ENCODE data around the gene MEGF6.

MEGF6 gene

DNA sequence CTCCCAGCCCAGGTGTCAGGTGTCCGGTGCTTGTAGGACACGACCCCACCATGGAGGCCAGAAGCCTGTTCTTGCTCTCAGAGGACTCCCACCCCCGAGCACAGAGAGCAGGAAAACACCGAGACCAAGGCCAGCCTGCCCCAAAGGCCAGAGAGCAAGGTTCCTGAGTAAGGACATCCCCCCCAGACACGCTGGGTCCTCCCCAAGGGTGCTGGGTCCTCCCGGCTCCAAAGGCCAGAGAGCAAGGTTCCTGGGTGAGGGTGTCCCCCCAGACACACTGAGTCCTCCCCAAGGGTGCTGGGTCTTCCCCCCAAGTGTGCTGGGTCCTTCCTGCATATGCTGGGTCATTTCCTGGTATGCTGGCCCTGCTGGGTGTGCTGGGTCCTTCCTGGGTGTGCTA lies 40.0 kb downstream of the MEGF6 start:
- no peak for DNase-seq (ENCODE audit: low read depth, low spot score)

DNA sequence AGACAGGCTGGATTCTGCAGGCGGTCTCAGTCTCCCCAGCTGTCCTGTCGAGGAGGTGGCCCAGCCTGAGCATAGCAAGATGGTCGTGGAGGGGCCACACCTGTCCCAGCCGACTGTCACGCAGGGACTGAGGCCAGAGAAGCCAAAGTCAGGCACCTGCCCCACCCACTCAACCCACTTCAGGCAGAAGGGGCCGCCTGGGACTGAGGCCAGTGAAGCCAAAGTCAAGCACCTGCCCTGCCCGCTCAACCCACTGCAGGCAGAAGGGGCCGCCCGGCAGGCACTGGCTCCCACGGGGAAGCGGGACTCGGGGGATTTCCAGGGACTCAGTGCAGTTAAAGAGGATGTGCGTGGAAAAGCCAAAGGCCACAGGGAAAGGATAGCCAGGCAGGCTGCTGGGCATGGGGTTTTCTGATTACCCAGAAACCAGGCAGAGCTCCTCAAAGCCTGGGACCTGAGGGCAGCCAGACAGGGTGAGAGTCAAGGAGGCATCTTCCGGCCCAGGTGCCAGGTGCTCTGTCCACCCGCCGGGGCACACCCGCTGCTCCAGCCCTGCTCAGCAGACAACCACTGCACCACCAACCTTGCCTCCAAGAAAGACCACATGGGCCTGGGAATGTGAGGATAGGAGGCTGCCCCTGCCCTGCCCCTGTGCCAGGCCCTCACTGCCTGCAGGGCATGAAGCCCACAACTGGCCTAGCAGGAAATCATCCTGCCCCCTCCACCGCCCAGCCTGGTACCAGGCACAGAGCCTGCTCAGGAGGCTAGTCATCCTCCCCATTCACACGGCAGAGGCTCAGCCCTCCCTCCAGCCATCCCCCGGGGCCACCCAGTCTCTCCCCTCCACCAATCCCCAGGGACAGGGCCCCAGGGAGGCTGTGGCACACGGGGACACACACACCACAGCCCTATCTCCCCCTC lies 41.0 kb downstream of the MEGF6 start:
- DNase-seq (ENCODE audit: low read depth, low spot score), result no peak

DNA sequence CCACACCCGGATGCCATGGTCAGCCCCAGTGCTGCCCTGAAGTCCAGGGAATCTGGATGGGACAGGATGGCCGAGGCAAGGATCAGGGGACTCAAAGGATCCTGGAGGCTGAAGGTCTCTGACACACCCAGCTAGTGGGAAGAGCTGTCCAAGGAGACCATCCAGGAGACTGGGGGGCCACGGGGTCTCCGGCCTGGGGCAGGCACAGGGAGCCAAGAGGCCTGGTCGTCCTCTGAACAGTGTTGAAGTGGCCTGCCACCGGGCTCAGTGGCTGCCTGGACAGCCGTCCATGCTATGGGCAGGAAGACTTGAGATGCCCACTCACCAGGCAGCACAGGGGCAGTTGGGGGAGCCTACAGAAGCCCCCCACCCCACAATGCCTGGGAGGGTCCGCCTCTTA lies 41.9 kb downstream of the MEGF6 start:
- DNase-seq (ENCODE audit: low read depth, low spot score), result no peak

DNA sequence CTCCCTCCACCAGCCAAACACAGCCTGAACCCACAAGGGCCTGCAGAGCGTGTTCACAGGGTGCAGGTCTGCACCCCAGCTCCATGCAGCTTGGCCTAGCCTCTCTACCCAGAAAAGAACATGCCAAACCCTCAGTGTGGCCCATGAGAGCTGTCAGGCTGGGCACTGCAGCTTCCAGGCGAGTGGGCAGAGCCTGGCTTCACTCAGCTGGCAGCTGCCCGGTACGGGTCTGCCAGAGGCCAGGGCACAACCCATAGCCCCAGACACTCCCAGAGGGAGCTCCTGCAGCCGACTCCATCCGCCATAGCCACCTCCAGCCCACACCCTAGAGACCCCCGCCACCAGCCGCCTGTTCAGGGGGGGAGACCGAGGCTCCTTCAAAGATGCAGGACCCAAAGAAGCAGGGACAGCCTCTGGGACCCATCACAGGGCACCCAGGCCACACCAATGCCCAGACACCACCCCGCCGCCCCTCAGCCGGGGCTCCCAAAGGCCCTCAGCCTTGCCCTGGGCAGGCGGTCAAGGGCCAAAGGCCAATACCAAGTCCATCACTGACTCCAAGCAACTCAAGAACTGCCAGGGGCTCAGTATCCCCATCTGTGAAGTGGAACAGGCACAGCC lies 42.4 kb downstream of the MEGF6 start:
- DNase-seq (ENCODE audit: low read depth, low spot score), result no peak

DNA sequence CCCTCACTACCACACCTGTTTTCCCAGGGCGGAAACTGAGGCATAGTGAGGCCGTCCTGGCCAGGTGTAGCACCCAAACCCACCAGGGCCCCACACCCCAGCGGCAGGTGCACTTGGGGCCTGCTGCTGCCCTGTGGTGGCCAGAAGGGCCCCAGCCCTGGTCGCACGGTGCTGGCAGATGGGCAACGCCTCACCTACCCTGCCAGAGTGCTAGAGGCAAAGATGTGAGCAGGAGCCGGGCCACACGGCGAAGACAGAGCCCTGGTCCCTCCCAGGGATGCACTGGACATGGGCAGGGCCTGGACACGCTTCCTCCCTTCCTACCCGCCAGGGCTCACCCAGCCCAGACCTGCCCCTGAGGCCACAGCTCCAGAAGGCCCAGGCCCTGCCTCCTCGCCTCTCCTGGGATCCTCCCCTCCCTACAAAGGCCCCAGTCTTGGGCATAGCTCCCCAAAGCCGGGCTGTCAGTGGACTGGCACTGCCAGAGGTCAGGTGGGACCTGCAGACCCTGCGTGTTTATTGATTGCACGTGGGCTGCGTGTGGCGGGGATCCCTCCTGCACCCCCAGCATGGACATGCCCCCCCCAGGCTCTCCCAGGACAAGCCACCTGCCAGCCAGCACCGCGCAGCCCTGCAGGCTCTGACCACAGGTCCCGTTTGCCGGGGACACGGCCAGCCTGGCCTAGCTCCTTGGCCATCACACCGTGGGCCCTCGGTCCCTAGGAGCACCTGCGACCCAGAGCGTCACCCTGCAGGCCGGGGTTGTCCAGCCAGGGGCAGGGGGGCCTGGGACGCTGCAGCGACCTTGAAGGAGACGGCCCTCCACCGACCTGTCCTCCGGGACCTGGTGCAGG lies 44.1 kb downstream of the MEGF6 start:
- DNase-seq (ENCODE audit: low read depth, low spot score), result no peak

DNA sequence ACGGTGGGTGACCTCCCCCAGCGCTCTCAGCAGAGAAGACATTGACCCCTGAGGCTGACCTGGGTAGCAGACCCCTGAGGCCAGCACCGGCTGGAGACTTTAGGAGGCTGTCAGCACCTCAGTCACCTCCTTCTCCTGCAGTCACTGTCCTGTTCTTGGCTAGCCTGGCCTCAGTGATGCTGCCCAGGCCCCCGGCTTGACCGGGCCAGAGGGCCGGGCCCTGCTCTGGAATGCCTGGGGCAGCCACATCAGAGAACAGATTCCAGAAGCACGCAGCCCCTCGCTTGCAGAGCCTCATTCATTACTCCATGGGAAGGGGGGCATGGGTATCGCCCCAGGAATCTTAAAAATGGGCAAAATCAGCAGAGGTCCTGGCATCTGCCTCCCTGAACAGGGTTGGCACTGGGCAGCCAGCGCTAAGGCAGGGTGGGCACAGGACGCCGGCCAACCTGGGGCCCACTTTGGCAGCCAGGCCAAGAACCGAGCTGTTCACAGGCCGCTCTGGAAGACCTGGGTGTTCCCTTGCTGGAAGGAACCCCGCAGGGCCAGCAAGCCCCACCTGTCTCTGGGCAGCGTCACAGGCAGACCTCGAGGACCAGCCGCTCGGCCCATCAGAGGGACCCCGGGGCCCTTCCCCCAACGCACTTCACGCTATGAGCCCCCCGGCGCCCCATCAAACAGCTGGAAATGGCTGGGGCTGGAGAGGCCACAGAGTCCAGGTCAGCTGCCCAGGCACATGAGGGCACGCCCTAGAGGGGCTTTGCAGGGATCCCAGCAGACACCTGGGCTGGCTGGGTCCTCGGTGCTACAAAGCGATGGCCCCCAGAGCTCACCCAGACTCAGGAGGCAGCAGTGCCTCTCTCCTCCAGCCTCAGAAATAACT lies 45.1 kb downstream of the MEGF6 start:
- DNase-seq (ENCODE audit: low read depth, low spot score), result peak; percentile 64

DNA sequence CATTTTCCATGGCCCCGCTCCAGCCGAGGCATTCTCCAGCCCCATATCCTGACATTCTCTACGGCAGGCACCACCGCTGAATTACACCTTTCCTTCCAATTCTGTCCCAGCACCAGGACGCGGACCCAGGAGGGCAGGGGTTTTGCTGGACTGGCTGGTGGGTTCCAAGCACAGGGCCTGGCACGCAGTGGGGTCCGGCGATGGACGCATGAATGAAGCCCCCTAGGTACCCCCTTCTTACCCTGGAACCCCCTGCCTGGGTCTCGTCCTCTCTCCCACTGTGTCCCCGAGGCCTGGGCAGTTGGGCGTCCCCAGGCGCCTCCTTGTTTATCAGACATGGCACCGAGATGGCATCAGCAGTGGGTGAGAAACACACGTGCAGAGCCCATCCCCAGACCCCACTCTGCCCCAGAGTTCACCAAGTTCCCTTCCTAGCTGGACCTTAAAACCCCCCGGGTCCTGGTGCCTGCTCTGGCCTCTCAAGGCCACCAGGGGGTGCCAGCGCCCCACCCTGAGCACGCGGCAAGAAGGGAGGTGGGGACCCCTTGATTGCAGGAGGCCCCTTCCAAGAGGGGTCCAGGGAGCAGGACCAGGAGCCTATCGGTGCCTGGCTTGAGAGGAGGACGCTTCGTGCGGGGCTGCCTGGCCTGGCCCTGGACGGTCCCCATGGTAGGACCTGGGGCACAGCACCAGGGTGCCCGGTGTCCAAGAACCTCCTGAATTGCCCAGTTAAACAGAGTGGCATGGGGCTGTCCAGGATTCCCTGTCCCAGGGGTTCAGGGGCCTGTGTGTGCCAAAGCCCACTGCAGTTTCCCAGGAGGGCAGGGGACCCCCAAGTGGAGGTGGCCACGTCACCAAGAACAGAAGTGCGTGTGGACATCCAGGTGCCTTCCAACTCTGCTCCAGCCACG lies 46.1 kb downstream of the MEGF6 start:
- peak; percentile 62 for DNase-seq (ENCODE audit: low read depth, low spot score)

DNA sequence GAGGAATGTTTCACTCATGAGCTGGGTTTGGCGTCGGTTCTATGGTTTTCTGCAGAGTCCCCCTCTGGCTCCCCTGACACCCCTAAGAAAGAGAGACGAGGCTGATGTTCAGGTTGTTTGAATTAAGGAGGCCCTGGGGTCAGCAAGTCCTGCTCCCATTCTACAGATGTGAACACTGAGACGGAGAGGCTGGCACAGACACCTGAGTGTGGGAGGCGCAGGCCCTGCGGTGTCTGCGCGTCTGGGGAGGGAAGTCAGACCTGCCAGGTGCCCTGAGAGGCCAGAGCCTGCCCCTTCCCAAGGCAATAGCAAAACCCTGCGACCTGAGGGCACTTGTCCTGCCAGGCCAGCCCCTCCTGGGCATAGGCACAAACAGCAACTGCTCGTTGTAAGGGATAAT lies 47.7 kb downstream of the MEGF6 start:
- no peak for DNase-seq (ENCODE audit: low read depth, low spot score)

DNA sequence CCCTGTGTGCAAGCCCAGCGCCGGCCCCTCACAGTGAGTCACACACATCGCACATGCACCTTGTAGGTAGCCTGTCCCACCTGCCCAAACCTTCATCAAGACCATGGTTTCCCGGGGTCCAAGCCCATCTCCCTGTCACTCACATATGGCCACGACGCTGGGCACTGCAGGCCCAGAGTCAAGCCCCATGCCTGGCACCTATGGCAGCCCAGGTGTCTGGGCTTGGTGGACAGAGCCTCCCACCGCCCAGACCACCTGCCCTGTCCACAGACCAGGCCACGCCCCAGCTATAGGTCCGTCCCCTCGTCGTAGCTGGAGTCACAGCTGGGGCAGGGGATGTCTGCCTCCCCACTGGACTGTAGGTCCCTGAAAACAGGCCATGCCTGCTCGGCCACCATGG lies 48.2 kb downstream of the MEGF6 start:
- DNase-seq (ENCODE audit: low read depth, low spot score), result no peak

DNA sequence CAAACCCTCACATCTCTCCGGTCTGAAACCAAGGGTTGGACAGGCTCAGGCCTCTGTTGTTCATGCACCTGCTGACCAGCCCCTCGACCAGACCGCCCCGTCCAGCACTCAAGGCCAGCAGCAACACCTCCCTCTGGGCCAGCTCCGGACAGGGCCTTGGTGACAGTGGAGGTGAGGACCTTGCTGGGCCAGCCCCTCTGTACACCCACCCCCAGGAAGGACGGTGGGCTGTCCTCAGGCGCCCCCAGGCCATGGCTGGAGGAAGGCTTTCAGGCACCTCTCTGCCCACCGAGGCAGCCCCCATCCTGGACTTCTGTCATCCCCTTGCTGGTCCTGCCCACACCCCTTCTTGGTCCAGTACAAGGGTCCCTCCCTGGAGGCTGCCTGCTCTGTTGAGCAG lies 48.6 kb downstream of the MEGF6 start:
- no peak for DNase-seq (ENCODE audit: low read depth, low spot score)

DNA sequence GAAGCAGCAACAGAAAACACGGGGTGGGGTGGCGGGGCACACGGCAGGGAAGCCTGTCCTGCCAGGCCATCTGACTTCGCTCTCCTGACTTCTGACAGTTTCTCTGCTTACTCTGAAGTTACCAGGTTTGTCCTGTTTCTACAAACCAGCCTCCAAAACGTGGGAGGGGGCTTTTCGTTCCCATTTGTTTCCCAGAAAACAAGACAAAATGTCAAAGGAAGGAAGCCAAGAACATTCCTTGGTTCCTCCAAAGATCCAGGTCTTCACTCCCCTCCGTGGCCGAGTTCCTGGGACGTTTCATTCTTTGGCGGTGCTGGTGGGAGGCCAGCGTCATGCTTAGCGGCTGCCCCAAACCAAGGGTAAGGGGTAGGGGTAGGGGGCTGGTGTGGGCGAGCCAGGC lies 49.6 kb downstream of the MEGF6 start:
- DNase-seq (ENCODE audit: low read depth, low spot score), result no peak

DNA sequence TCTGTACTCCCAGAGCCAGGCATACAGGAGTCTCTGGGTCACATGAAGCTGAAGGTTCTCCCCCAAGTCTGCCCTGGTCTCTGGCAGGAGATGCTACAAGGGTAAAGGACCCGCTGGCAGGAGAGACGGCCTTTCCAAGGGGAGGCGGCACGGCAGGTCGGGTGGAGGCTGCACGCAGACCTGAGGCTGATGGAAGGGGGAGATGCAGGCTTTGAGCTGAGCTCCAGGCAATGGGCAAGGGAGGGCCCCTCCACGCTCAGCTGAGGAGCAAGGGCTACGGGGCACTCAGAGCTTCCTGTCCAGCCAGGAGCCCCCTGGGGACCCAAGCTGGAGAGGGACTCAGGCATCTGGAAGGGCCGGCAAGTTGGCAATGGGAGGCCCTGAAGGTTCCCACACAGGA lies 50.3 kb downstream of the MEGF6 start:
- no peak for DNase-seq (ENCODE audit: low read depth, low spot score)

DNA sequence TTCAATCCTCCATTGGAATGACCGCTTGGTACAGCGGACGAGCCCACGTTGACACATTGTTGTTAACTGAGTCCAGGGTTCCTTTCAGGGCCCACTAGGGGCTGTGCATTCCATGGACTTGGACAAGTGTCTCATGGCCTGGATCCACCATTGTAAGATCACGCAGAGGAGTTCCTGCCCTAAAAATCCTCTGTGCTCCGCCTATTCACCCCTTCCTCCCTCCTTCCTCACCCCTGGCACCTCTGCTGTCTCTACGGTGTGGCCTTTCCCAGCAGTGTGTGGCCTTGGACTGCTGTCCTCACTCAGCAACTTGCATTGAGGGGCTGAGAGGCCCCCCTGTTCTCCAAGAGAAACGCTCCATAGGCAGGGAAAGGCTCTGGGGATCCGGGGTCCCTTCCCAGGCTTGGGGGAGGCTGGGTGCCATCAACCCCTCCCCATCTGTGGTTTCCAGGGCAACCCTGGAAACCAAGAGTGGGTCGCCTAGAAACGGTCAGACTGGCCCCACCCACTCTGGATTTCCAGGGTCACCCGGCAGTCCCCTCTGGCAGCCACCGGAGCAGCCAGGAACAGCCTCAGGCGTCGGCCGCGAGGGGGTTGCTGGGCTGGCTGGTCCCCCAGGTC lies 50.9 kb downstream of the MEGF6 start:
- DNase-seq (ENCODE audit: low read depth, low spot score), result no peak

DNA sequence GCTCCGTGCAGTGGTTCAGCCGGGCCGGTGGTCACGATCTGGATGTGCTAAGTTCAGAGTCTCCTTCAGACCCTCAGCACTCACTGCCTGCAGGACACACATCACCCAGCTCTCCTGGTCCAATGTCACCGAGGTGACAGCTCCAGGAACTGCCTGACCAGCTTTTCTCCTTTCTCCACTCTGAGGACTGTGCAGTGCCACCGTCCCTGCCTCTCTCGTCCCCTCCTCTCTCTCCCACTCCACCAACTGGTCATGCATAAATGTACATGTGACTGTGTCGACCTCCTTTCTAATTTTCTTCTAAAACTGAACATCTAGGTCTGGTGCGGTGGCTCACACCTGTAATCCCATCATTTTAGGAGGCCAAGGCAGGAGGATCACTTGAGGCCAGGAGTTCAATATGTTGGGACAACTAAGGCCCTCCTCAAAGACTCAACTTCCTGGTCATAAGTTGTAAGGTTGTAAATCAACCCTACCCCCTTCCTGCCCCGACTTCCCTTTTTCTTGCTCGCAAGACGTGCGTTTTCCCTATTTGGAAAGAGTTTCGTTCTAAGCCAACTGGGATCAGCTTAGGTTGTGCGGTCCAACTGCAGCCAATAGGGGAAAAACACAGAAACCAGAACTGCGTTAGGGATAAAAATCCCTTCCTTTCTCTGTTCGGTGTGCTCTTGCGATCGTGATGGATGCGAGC lies 53.1 kb downstream of the MEGF6 start:
- no peak for DNase-seq (ENCODE audit: low read depth, low spot score)

DNA sequence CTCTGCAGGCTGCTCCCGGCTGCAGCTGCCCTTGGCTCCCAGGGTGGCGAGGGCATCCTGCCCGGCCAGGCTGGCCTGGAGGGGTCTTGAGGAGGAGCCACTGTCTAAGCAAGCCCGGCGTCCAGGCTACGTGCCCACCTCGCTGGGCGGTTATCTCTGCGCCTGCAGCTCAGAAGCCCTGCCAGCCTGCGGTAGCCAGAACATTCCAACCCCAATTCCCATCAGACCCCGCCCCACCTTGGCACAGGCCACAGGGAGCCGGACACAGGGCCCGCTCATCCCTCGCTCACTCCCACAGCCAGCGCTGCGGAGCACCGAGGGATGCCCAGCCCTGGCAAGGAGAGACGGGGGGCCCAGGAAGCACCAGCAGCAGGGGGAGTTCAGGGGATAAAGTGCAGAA lies 53.9 kb downstream of the MEGF6 start:
- no peak for DNase-seq (ENCODE audit: low read depth, low spot score)

DNA sequence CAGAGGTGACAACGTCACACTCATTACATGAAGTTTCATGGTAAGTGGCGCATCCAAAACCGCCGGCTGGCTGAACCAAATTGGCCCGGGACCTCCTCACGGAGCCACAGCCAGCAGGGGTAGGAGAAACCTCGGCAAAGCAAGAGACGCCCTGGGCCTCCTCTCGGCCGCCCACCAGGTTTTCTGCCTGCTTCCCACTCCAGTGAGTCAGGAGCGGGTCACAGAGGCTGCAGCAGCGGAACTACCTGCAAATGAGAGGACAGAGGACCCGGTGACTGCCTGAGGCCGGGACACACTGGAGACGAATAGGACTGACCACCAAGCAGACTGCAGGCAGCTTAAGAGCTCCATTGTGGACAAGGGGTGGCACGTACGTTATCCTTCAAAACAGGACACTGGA lies 55.0 kb downstream of the MEGF6 start:
- peak; percentile 18 for DNase-seq (ENCODE audit: low read depth, low spot score)

DNA sequence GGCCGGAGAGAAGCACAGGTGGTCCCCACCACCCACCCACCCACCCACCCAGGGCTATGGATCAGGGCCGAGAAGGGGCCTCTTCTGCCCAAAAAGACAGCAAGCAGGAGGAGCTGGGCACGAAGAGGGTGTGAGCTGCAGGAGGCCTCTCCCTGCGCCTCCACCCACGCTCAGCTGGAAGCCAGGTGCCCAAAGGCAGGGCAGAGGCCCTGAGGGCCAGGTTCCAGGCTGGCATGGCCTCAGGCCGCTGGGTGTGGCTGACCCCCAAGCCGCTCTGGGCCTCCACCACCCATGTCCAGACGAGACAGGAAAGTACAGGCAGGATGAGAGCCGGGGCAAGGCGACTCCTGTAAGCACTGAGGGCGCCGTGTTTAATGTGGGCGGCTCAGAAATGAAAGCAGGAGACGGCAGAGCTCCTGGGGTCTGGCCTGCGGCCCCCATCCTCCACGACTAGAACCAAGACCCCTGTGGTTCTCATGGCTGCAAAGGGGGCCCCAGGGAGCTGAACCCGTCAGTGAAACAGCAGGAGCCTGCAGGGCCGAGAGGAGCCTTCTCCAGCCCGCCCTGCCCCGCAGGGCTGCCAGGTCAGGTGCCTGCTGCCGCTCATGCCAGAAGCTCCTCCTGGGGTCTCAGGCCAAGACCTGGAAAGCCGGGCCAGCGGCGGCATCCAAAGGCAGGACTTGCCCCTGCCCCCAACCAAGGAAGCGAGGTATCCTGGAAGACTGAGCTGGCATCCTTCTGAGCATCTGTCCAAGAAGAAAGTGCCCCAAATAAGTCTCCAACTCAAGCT lies 56.0 kb downstream of the MEGF6 start:
- DNase-seq (ENCODE audit: low read depth, low spot score), result no peak

DNA sequence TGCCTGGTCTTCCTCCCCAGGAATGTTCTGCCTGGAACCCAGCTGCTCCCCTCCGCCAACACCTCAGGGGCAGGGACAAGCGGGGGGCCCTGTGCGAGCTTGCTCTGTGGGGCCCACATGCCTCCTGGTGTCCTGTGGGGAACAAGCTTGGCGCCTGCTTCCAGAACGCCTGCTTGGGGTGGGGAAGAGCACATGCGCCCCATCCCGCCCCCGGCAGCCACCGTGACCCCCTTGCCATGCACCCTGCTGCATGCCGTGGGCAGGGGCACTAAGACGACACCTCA lies 57.4 kb downstream of the MEGF6 start:
- no peak for DNase-seq (ENCODE audit: low read depth, low spot score)
